Neural crest cell (in vitro differentiated cells): ENCODE measurements around the gene UCP2. TPM values are rescaled to one million over a fixed set of nuclear protein-coding genes. Genes with fewer than 3 reads are reported as not detected.
A peak's percentile ranks its signal among the peaks of the same experiment; 100 is the strongest.

Source experiments
- DNase-seq: peaks from one replicate; pipeline ENCODE4 v3.0.0; 2021; ENCODE audit warnings: low read depth, mixed read lengths, low spot score
- H3K27ac Mint-ChIP-seq: one replicate; pipeline ENCODE4 v1.8.0; 2021; ENCODE audit warnings: mild to moderate bottlenecking, mixed read lengths; ENCODE audit not compliant: unreplicated experiment
- H3K27me3 Mint-ChIP-seq: 2 replicates; pipeline ENCODE4 v1.8.0; 2021; ENCODE audit warnings: low read depth, mild to moderate bottlenecking, mixed read lengths
- H3K36me3 Mint-ChIP-seq: 2 replicates; pipeline ENCODE4 v1.8.0; 2021; ENCODE audit warnings: low read depth, mild to moderate bottlenecking, mixed read lengths
- H3K4me1 Mint-ChIP-seq: 2 replicates; pipeline ENCODE4 v1.8.0; 2021; ENCODE audit warnings: mixed read lengths
- H3K4me3 Mint-ChIP-seq: one replicate; pipeline ENCODE4 v1.8.0; 2021; ENCODE audit warnings: mild to moderate bottlenecking, mixed read lengths
- H3K9me3 Mint-ChIP-seq: 2 replicates; pipeline ENCODE4 v1.8.0; 2021; ENCODE audit warnings: mixed read lengths
- total RNA-seq: library from RNA; stranded (reverse); gene quantifications from 2 replicates; pipeline ENCODE4 v1.2.1, GENCODE V29; 2021
- TF ChIP-seq, protein P1 (sequence below): fragments of 200-600 bp; sonication (generic); conservative IDR thresholded peaks from 2 replicates; pipeline ENCODE4 v1.5.0; 2021; ENCODE audit warnings: antibody characterized with exemption, mild to moderate bottlenecking

Gene UCP2
- total RNA-seq, 1 donor from 2014 or later: 71.4 TPM

DNA sequence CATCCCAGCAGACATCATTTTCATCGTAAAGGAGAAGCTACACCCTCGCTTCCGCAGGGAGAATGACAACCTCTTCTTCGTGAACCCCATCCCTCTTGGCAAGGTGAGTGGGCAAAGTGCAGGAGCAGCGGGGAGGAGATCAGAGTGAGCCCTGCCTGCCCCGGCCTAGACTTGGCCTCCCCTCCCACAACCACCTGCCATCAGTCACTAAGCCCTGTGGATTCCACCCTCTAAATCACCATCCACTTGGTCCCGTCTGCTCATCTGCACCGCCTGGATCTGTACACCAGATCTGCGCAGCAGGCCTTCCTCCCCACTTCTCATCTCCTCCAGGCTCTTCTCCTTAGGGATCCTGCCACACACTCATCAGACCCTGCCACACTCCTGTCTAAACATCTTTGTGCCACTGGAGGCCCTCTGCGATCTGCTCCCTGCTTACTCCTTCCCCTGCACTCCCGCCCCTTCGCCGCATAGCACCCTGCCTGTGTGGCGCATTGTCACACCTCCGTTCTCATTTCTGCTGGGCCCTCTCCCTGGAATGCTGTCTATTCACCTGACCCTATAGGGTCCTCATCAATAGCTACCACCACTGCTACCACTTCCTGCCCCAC lies 14.2 kb downstream of the UCP2 start:
- Mint-ChIP-seq H3K36me3 (no peaks in the 10 kb centered on the region), H3K27me3 (peaks cover 4% of the 10 kb centered on the region), H3K4me1 (peaks cover 8% of the 10 kb centered on the region), H3K4me3 (peak overlapping the region; percentile 3), H3K27ac (peak overlapping the region; percentile 19), H3K9me3 (no peaks in the 10 kb centered on the region)
- no peak for DNase-seq
- TF ChIP-seq, protein P1, sequence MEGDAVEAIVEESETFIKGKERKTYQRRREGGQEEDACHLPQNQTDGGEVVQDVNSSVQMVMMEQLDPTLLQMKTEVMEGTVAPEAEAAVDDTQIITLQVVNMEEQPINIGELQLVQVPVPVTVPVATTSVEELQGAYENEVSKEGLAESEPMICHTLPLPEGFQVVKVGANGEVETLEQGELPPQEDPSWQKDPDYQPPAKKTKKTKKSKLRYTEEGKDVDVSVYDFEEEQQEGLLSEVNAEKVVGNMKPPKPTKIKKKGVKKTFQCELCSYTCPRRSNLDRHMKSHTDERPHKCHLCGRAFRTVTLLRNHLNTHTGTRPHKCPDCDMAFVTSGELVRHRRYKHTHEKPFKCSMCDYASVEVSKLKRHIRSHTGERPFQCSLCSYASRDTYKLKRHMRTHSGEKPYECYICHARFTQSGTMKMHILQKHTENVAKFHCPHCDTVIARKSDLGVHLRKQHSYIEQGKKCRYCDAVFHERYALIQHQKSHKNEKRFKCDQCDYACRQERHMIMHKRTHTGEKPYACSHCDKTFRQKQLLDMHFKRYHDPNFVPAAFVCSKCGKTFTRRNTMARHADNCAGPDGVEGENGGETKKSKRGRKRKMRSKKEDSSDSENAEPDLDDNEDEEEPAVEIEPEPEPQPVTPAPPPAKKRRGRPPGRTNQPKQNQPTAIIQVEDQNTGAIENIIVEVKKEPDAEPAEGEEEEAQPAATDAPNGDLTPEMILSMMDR: no peak

DNA sequence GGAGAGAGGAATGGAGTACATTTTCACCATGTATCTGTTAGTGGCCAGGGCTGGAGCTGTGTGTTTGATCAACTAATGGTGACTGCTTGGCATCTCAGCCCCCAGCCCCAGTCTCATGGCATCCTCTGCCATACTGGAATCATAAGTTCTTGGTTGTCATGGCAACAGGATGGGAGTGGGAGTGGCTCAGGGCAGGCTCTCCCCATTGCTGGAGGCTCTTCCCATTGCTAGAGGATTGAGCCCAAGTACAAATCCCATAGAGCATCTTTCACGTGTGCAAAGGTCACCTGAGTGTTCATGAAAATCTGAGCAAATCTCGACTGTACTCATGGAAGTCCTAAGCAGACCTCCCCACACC lies 16.9 kb downstream of the UCP2 start:
- Mint-ChIP-seq H3K4me3 (no peak overlapping the region), H3K27ac (peak overlapping the region; percentile 6), H3K36me3 (no peaks in the 10 kb centered on the region), H3K9me3 (no peaks in the 10 kb centered on the region), H3K4me1 (peaks cover 8% of the 10 kb centered on the region), H3K27me3 (peaks cover 4% of the 10 kb centered on the region)
- DNase-seq: no peak
- TF ChIP-seq, protein P1: no peak

DNA sequence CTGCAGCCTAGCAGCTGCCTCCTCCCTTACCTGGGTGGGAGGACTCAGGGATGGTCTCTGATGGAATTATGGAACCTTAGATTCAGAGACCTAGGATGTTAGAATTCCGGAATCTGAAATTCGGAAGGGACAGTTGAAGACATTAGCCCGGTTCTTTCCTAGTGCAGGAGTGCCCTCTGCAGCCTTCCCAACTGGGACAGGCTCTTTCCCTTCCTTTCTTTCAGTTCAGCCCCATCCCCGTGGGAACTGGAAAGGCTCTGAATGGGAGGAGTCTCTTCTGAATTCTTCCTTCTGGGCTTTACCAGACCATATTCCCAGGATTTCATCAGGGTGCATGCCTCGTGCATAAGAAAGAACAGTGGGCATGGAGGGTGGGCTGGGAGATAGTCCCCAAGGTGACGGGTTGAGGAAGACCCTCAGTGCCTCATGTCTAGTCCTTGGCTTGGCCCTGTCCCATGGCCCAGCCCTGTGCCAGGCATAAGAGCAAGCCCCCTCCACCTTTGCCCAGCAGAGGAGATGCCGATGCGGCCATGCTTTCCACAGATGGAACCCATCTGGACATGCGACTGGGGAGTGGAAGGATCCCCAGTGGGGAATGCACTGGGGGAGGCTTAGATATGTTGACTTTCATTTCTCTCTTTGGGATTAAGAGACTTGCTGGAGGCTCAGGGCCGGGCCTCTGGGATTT lies 17.4 kb downstream of the UCP2 start:
- DNase-seq: no peak
- Mint-ChIP-seq H3K36me3 (no peaks in the 10 kb centered on the region), H3K4me3 (no peak overlapping the region), H3K9me3 (no peaks in the 10 kb centered on the region), H3K4me1 (peaks cover 8% of the 10 kb centered on the region), H3K27ac (no peak overlapping the region), H3K27me3 (peaks cover 4% of the 10 kb centered on the region)
- TF ChIP-seq, protein P1: no peak

DNA sequence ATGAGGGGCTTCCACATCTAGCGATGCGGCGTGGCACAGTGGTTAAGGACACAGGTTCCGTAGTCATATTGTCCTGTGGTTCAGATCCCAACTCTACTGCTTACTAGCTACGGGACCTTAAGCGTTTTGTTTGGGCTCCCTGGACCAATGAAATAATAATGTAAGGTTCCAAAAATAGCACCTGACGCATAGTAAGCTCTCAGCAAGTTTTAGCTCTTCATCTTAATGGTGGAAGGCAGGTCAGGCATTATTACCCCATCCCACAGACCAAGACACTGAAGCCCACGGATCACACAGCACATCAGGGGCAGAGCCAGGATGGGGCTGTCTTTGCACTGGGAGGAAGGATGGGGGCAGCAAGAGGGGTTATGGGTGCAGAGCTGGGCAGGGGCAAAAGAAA lies 18.8 kb downstream of the UCP2 start:
- H3K9me3 Mint-ChIP-seq: no peaks in the 10 kb centered on the region
- no peak for DNase-seq
- no peaks in the 10 kb centered on the region for H3K36me3 Mint-ChIP-seq
- peaks cover 8% of the 10 kb centered on the region for H3K4me1 Mint-ChIP-seq
- peaks cover 4% of the 10 kb centered on the region for H3K27me3 Mint-ChIP-seq
- peak overlapping the region; percentile 60 for H3K27ac Mint-ChIP-seq
- TF ChIP-seq, protein P1: no peak
- H3K4me3 Mint-ChIP-seq: no peak overlapping the region

DNA sequence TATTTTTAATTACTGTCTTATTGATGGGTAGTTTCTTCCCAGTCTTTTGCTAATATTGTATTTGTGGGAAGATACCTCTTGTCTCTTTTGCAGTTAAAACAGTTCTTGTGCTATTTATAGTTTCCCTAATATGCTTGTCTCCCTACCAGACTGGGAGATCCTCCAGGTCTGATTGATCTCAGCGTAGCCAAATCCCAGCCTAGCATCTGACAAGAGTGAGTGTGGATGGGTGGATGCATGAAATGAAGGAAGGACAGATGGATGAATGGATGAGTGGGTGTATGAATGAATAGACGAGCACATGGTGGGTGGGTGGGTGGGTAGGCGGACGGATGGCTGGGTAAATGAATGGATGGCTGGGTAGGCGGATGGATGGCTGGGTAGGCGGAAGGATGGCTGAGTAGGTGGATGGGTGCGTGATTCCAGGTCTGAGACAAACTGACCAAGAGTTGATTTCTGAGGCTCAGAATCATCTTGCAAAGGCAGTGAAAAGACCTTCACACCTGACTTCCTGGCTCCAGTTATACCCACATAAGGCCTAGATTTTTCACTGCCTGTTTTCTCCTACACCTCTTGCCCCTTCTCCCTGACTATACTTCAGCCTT lies 20.4 kb downstream of the UCP2 start:
- H3K27me3 Mint-ChIP-seq: no peaks in the 10 kb centered on the region
- H3K9me3 Mint-ChIP-seq: no peaks in the 10 kb centered on the region

More for the DNA sequence above, 20.4 kb downstream of the UCP2 start:
- Mint-ChIP-seq H3K27ac (peak overlapping the region; percentile 13), H3K4me3 (no peak overlapping the region), H3K36me3 (no peaks in the 10 kb centered on the region), H3K4me1 (peaks cover 8% of the 10 kb centered on the region)
- DNase-seq: no peak
- TF ChIP-seq, protein P1: no peak
